HCT116 (cell line): Measurements from ENCODE around the gene USP28. TPM values are rescaled to one million over a fixed set of nuclear protein-coding genes. Genes with fewer than 3 reads are reported as not detected.

Source experiments
- ATAC-seq: fragments of 200-7000 bp; cut with Tn5 transposase; 2 replicates; pipeline ENCODE4 v1.9.1; 2020; ENCODE audit warnings: mild to moderate bottlenecking, moderate library complexity
- BruUV-seq: library from RNA; stranded (reverse); fragments of 400-500 nt; replicated peaks from 2 replicates; lab custom pipeline; 2021; lab: Mats Ljungman, UMichigan
- CTCF ChIA-PET: fragments of 300-600 bp; sonication (Branson Sonifier 250); formaldehyde crosslinking; loops from one replicate; lab custom pipeline; 2021; ENCODE audit warnings: antibody characterized with exemption; lab: Charles Lee
- POLR2A ChIA-PET: fragments of 300-600, 350-600 bp; sonication (Branson Sonifier 250); formaldehyde crosslinking; loops from one replicate; lab custom pipeline; 2021; ENCODE audit warnings: antibody characterized with exemption; lab: Charles Lee
- RAD21 ChIA-PET, 2 experiments: fragments of 300-600 bp; sonication (Branson Sonifier 250); formaldehyde crosslinking; loops; one replicate each; lab custom pipeline; 2023; ENCODE audit warnings: low total read pairs in 2 of 2; ENCODE audit not compliant: uncharacterized antibody in 2 of 2, unreplicated experiment in 2 of 2, low non-redundant PET in 1 of 2; lab: Charles Lee
- DNase-seq: peaks from one replicate; pipeline ENCODE4 v3.0.0-alpha.2; 2010; ENCODE audit warnings: low read depth, low spot score
- H2AFZ ChIP-seq: fragments of 200-600 bp; shearing (Covaris generic), sonication (generic); 2 replicates; pipeline ENCODE4 v1.6.1; 2017; ENCODE audit warnings: low read depth, mixed run types, mixed read lengths, antibody characterized with exemption, low read length; ENCODE audit not compliant: poor library complexity, severe bottlenecking
- H3K27ac ChIP-seq: 2 replicates; pipeline ENCODE4 v1.5.1; 2012; ENCODE audit warnings: low read depth, low read length
- H3K27me3 ChIP-seq: fragments of 200-600 bp; sonication (generic); 2 replicates; pipeline ENCODE4 v1.6.1; 2016; ENCODE audit warnings: mixed run types, low read length, mixed read lengths; ENCODE audit not compliant: insufficient read depth
- H3K36me3 ChIP-seq, 2 experiments: fragments of 200-500 bp in 1 of 2; fragments of 200-600 bp in 1 of 2; sonication (Bioruptor generic) in 1 of 2; sonication (generic) in 1 of 2; 2 replicates each; pipeline versions ENCODE4 v1.5.1 to v1.6.1; 2014 to 2016; ENCODE audit warnings: low read length in 2 of 2, inconsistent platforms in 1 of 2, mixed read lengths in 1 of 2, mixed run types in 1 of 2; ENCODE audit not compliant: insufficient read depth in 2 of 2, control insufficient read depth in 1 of 2
- H3K4me1 ChIP-seq, 2 experiments: fragments of 200-600 bp in 1 of 2; sonication (generic) in 1 of 2; 2 replicates each; pipeline versions ENCODE4 v1.5.1 to v1.6.1; 2012 to 2017; ENCODE audit warnings: low read length in 2 of 2, inconsistent platforms in 1 of 2, mild to moderate bottlenecking in 1 of 2, mixed read lengths in 1 of 2, mixed run types in 1 of 2, moderate library complexity in 1 of 2; ENCODE audit not compliant: insufficient read depth in 2 of 2, control insufficient read depth in 1 of 2
- H3K4me2 ChIP-seq: fragments of 200-600 bp; sonication (generic); 2 replicates; pipeline ENCODE4 v1.6.1; 2017; ENCODE audit warnings: mixed run types, low read length, mixed read lengths
- H3K4me3 ChIP-seq, 2 experiments: fragments of 200-600 bp in 1 of 2; sonication (generic) in 1 of 2; replicated peaks in 1 of 2; 2 replicates each; pipeline ENCODE4 v1.5.1; 2011 to 2016; ENCODE audit warnings: low read length in 2 of 2, control low read depth in 1 of 2, low read depth in 1 of 2, mild to moderate bottlenecking in 1 of 2, mixed read lengths in 1 of 2, mixed run types in 1 of 2
- H3K79me2 ChIP-seq: fragments of 200-600 bp; sonication (generic); 2 replicates; pipeline ENCODE4 v1.6.1; 2017; ENCODE audit warnings: mild to moderate bottlenecking, mixed run types, low read length, moderate library complexity, mixed read lengths; ENCODE audit not compliant: insufficient read depth
- H3K9ac ChIP-seq: fragments of 200-600 bp; sonication (generic); 2 replicates; pipeline ENCODE4 v1.6.1; 2016; ENCODE audit warnings: low read length, mixed read lengths
- H3K9me2 ChIP-seq: fragments of 200-600 bp; sonication (generic), shearing (Covaris generic); 2 replicates; pipeline ENCODE4 v1.6.1; 2017; ENCODE audit warnings: mixed run types, mild to moderate bottlenecking, moderate library complexity; ENCODE audit not compliant: insufficient read depth
- H3K9me3 ChIP-seq, 2 experiments: fragments of 200-500 bp in 1 of 2; fragments of 200-600 bp in 1 of 2; sonication (Bioruptor generic) in 1 of 2; sonication (generic) in 1 of 2; 2 replicates each; pipeline ENCODE4 v1.6.1; 2014 to 2017; ENCODE audit warnings: low read length in 2 of 2, mixed read lengths in 2 of 2, inconsistent platforms in 1 of 2, low read depth in 1 of 2, mild to moderate bottlenecking in 1 of 2, mixed run types in 1 of 2, moderate library complexity in 1 of 2; ENCODE audit not compliant: control insufficient read depth in 1 of 2, insufficient read depth in 1 of 2
- H4K20me1 ChIP-seq: fragments of 200-600 bp; sonication (generic), shearing (Covaris generic); 2 replicates; pipeline ENCODE4 v1.6.1; 2017; ENCODE audit warnings: mixed run types, mild to moderate bottlenecking, moderate library complexity; ENCODE audit not compliant: insufficient read depth
- ATF3 ChIP-seq: IDR thresholded peaks from 2 replicates; pipeline ENCODE4 v1.6.1; 2012
- CBX3 ChIP-seq: IDR thresholded peaks from 2 replicates; pipeline ENCODE4 v1.6.1; 2012; ENCODE audit warnings: low read depth
- CEBPB ChIP-seq: IDR thresholded peaks from 2 replicates; pipeline ENCODE4 v1.6.1; 2012; ENCODE audit warnings: low read depth
- CTCF ChIP-seq, 3 experiments: fragments of 200-600 bp in 1 of 3; sonication (generic) in 1 of 3; IDR thresholded peaks in 2 of 3; conservative IDR thresholded peaks in 1 of 3; 2 replicates each; pipeline ENCODE4 v1.5.1; 2012 to 2017; ENCODE audit warnings: low read depth in 2 of 3, low read length in 2 of 3, antibody characterized with exemption in 1 of 3, borderline replicate concordance in 1 of 3, control low read depth in 1 of 3, mild to moderate bottlenecking in 1 of 3, mixed read lengths in 1 of 3, mixed run types in 1 of 3, moderate library complexity in 1 of 3; ENCODE audit not compliant: insufficient read depth in 1 of 3
- ELF1 ChIP-seq: IDR thresholded peaks from 2 replicates; pipeline ENCODE4 v1.6.1; 2012; ENCODE audit warnings: low read depth, borderline replicate concordance
- EZH2 ChIP-seq: fragments of 200-600 bp; sonication (generic); IDR thresholded peaks from 2 replicates; pipeline ENCODE4 v1.6.1; 2017; ENCODE audit warnings: antibody characterized with exemption, mixed run types
- EZH2phosphoT487 ChIP-seq: fragments of 200-600 bp; IDR thresholded peaks from 2 replicates; pipeline ENCODE4 v1.6.1; 2018; ENCODE audit warnings: antibody characterized with exemption, borderline replicate concordance
- FOSL1 ChIP-seq: IDR thresholded peaks from 2 replicates; pipeline ENCODE4 v1.6.1; 2012; ENCODE audit warnings: low read depth
- JUND ChIP-seq: IDR thresholded peaks from 2 replicates; pipeline ENCODE4 v1.6.1; 2012
- MAX ChIP-seq: IDR thresholded peaks from 2 replicates; pipeline ENCODE4 v1.6.1; 2012
- POLR2A ChIP-seq: IDR thresholded peaks from 2 replicates; pipeline ENCODE4 v1.7.0; 2011; ENCODE audit warnings: borderline replicate concordance; ENCODE audit not compliant: insufficient read depth, insufficient read length; ENCODE audit errors: extremely low read depth
- RAD21 ChIP-seq: IDR thresholded peaks from 2 replicates; pipeline ENCODE4 v1.6.1; 2012; ENCODE audit warnings: low read depth, mild to moderate bottlenecking
- REST ChIP-seq: IDR thresholded peaks from 2 replicates; pipeline ENCODE4 v1.6.1; 2012; ENCODE audit warnings: low read depth
- SP1 ChIP-seq: IDR thresholded peaks from 2 replicates; pipeline ENCODE4 v1.6.1; 2012; ENCODE audit warnings: low read depth
- SRF ChIP-seq: IDR thresholded peaks from 2 replicates; pipeline ENCODE4 v1.6.1; 2012; ENCODE audit warnings: low read depth
- YY1 ChIP-seq: IDR thresholded peaks from 2 replicates; pipeline ENCODE4 v1.6.1; 2011; ENCODE audit warnings: low read length, low read depth, moderate library complexity, mild to moderate bottlenecking; ENCODE audit not compliant: insufficient replicate concordance; ENCODE audit errors: extremely low read depth
- ZBTB33 ChIP-seq: IDR thresholded peaks from 2 replicates; pipeline ENCODE4 v1.6.1; 2011; ENCODE audit warnings: mild to moderate bottlenecking, low read length, moderate library complexity; ENCODE audit not compliant: insufficient replicate concordance; ENCODE audit errors: extremely low read depth
- ZFX ChIP-seq: fragments of 450-650 bp; IDR thresholded peaks from 2 replicates; pipeline ENCODE4 v1.6.1; 2017
- intact Hi-C: fragments of 100-400 bp; cut with micrococcal nuclease; formaldehyde crosslinking; loops from 2 replicates; pipeline ENCODE4 v1.10.0; 2022
- total RNA-seq: library from RNA; stranded (reverse); gene quantifications from one replicate; pipeline ENCODE4 v1.2.1, GENCODE V29; 2021; ENCODE audit not compliant: unreplicated experiment

The USP28 gene
- total RNA-seq, 1 experiment from 2014 or later, result 23.5 TPM

GRCh38 chr11:113885897-113886296, 10.5 kb upstream of the USP28 start:
- no peak for DNase-seq
- Histone ChIP-seq H3K4me1 (no peaks in the 10 kb centered on the region; a peak in 1 of 4 replicates), H3K4me2 (no peak overlapping the region), H2AFZ (no peak overlapping the region), H3K36me3 (no peaks in the 10 kb centered on the region), H4K20me1 (no peaks in the 10 kb centered on the region), H3K9me3 (no peaks in the 10 kb centered on the region)
- POLR2A ChIA-PET, result no interaction called here
- no peak for TF ChIP-seq MAX
- no peak for TF ChIP-seq CTCF (IDR thresholded peaks at IDR 0.05 in 2 of 3, conservative IDR thresholded peaks at IDR 0.05 in 1 of 3; ENCODE audit: borderline replicate concordance in 1 of 3, insufficient read depth in 1 of 3, low read depth in 2 of 3, low read length in 2 of 3)
- TF ChIP-seq EZH2phosphoT487, result no peak
- no peak for TF ChIP-seq SRF
- TF ChIP-seq JUND, result no peak
- TF ChIP-seq RAD21, result no peak
- no peak for TF ChIP-seq YY1
- TF ChIP-seq EZH2, result no peak
- no peak for TF ChIP-seq SP1
- no peak for TF ChIP-seq ELF1
- TF ChIP-seq ZBTB33, result no peak
- no peak for TF ChIP-seq REST
- TF ChIP-seq POLR2A, result no peak
- no peak for TF ChIP-seq CBX3
- TF ChIP-seq FOSL1, result no peak
- no peak for TF ChIP-seq CEBPB
- TF ChIP-seq ATF3, result no peak
- TF ChIP-seq ZFX, result no peak
- TF ChIP-seq, all 23 proteins: peak for 0
- H3K27me3 ChIP-seq, result no peaks in the 10 kb centered on the region
- no peaks in the 10 kb centered on the region for H3K79me2 ChIP-seq
- H3K4me3 ChIP-seq, result no peak overlapping the region
- no peak overlapping the region for H3K27ac ChIP-seq
- H3K9ac ChIP-seq, result no peak overlapping the region
- ChIA-PET RAD21 (no interaction called here), CTCF (no interaction called here)
- intact Hi-C loops, result no loop called here
- no peaks in the 10 kb centered on the region for H3K9me2 ChIP-seq
- no TSS peak for BruUV-seq
- no peak for ATAC-seq
